NCI-H187 treated with DMSO at 0.1 percent for 48 hours (cell line): ENCODE data around the gene DMGDH.

ENCODE experiments used
- DNase-seq: peaks from one replicate; lab custom pipeline; 2025; lab: John Stamatoyannopoulos, UW

DMGDH gene

GRCh38 chr5:79062436-79062835, 7.0 kb downstream of the DMGDH start:
- no peak for DNase-seq

GRCh38 chr5:79059674-79060073, 9.8 kb downstream of the DMGDH start:
- DNase-seq, result no peak

- DNase-seq, result no peak
These were observed 12.6 kb downstream of the DMGDH start for GRCh38 chr5:79056847-79057246.

GRCh38 chr5:79055017-79055416, 14.5 kb downstream of the DMGDH start:
- no peak for DNase-seq

GRCh38 chr5:79053321-79053720, 16.2 kb downstream of the DMGDH start:
- DNase-seq, result no peak

GRCh38 chr5:79050498-79050897, 19.0 kb downstream of the DMGDH start:
- no peak for DNase-seq

GRCh38 chr5:79048437-79048836, 21.0 kb downstream of the DMGDH start:
- no peak for DNase-seq

- no peak for DNase-seq
These were observed 22.3 kb downstream of the DMGDH start for GRCh38 chr5:79047199-79047598.

GRCh38 chr5:79042188-79042587, 27.3 kb downstream of the DMGDH start:
- no peak for DNase-seq

GRCh38 chr5:79036769-79037168, 32.7 kb downstream of the DMGDH start:
- DNase-seq, result no peak

GRCh38 chr5:79035237-79035636, 34.2 kb downstream of the DMGDH start:
- no peak for DNase-seq

- no peak for DNase-seq
These were observed 36.7 kb downstream of the DMGDH start for GRCh38 chr5:79032782-79033181.

- no peak for DNase-seq
These were observed 37.3 kb downstream of the DMGDH start for GRCh38 chr5:79032031-79032695.

GRCh38 chr5:79031485-79031867, 38.0 kb downstream of the DMGDH start:
- DNase-seq, result no peak

GRCh38 chr5:79030663-79031484, 38.6 kb downstream of the DMGDH start:
- no peak for DNase-seq

GRCh38 chr5:79025054-79025472, 44.4 kb downstream of the DMGDH start:
- DNase-seq, result no peak

- DNase-seq, result no peak
These were observed 45.5 kb downstream of the DMGDH start for GRCh38 chr5:79023947-79024346.

- no peak for DNase-seq
These were observed 46.1 kb downstream of the DMGDH start for GRCh38 chr5:79023348-79023747.

- DNase-seq, result no peak
These were observed 46.7 kb downstream of the DMGDH start for GRCh38 chr5:79022771-79023170.

- no peak for DNase-seq
These were observed 47.7 kb downstream of the DMGDH start for GRCh38 chr5:79021753-79022152.

- no peak for DNase-seq
These were observed 48.5 kb downstream of the DMGDH start for GRCh38 chr5:79020861-79021561.

- DNase-seq, result no peak
These were observed 54.8 kb downstream of the DMGDH start for GRCh38 chr5:79014631-79015030.

- no peak for DNase-seq
These were observed 57.6 kb downstream of the DMGDH start for GRCh38 chr5:79011869-79012268.
